Cortex of kidney (tissue), 1 donor: ENCODE results near the gene ASTN1.

Experiments
- DNase-seq: peaks from one replicate; lab custom pipeline; 2025; lab: John Stamatoyannopoulos, UW

ASTN1 gene

DNA sequence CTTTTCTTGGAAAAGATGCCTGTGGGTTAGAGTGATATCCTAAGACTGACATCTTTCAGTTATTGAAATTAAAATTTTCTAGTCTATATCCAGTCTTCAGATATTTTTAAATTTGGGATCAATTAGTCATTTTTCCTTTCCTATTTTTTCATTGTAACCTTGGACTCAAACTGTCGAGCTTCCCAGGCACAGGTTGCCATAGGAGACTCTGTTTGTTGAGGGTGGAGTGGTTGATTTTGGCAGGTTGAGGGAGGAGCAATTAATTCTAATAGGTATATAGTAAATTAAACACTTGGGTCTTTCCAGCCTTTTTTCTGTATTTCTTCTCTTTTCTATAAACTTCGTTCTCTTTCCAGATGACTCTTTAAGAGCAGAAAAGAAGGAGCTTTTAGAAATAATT, 326.8 kb downstream of the ASTN1 start:
- DNase-seq, result no peak

DNA sequence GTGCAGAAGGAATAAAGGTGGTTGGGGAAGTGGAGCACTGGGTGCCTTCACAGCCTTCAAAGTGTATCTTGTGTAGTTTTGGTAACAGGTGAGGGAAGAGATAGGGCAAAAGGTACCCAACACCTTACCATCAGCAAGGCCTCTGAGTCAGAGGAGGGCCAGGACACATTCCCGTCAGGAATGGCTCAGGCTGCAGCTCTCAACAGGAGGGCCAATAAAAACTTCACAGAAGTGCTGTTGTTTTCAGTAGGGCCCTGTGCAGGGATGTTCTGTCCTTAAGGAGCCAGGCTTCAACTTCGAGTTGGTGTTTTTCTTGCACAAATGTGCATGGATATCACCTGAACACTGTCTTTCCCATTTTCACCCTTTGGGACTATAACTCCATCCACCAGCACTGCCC, 333.4 kb downstream of the ASTN1 start:
- DNase-seq, result no peak

DNA sequence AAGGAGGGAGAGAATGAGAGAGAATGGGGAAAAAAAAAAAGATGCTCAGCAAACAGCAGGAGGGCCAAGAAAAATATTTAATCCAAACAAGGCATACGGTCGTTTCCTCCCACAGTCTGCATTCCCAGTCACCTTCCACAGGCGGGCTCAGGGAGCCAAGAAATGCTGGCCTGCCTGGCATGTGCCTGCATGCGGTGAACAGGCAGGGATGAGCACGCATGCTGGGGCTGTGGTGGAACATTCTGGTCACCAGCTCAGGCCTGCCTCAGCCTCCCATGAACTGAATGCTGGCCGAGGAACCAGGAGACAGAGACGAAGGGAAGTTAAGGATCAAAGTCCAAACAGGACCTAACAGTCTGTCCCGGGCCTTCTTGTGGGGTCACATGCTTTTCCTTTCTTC, 335.3 kb downstream of the ASTN1 start:
- no peak for DNase-seq

DNA sequence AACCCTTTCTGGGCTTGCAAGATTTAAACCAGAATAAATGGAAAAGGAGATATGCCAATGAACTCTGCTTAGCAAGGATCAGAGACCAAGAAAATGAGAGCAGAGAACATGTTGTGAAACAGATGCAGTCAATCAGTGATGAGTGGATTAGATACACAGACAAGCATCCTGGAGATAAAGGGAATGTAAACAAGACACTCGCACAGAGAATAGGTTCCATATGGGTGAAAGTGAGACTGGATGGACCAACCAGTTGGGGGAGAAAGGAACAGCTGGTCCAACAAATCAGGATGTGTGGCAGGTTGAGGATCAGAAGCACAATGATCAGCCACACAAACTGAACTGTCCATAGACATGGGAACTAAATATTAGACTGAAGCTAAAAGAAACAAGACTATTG, 338.2 kb downstream of the ASTN1 start:
- DNase-seq, result no peak

DNA sequence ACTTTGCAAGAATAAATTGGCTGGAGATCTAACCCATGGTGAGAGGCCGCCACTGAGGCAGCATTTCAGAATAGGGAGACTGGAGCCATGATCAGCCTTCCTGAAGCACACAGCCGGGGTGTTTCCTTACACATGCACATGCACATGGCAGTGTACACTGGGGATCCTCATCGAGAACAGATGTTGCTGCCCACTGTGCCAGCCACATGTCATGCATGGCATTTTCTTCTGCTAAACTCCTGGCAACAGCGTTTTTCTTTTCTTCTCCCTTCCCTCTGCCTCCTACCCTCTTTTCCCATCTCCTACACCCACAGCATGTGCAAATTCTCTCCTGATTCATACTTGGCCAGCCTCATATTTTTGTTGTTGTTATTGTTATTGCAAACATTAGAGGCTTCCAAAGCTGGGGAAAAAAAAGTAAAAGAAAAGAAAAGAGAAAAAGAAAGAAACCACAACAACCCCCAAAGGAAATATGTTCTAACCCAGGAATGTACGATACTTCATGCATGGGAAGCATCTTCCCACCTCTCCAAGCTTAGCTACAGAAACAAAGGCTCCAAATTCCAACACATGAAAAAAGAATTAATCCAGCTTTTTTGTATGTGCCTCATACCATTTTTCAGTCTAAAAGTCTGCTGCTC, 344.0 kb downstream of the ASTN1 start:
- no peak for DNase-seq

DNA sequence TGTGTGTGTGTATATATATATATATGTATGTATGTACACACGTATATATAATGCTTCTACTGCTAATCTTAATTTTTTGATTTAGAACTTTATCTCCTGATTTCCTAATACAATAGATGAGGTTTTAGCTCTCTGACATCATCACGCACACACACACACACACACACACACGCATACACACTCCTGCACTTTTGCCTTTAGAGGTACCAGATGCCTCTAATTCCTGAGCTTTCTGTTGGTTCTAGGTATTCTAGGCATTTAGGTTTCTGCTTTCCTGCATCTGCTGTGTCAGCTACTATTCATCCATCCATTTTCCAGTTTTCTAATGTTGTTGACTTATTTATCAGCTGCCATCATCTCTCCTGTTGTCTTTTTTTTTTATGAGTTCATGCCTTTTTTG, 348.3 kb downstream of the ASTN1 start:
- no peak for DNase-seq

DNA sequence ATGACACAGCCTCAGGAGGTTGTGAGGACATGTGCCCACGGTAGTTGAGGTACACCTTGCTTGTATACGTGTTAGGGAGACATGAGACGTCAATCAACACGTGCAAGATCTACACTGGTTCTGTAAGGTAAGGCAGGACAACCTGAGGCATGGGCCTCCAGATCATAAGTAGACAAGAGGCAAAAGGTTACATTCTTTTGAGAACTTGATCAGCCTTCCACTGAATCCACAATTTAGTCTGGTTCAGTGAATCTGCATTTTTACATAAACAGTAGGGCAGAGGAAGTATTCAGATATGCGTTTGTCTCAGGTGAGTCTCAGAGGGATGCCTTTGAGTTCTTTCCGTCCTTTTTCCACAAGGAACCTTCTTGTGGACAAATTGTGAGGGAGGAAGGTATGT, 348.9 kb downstream of the ASTN1 start:
- DNase-seq, result no peak

DNA sequence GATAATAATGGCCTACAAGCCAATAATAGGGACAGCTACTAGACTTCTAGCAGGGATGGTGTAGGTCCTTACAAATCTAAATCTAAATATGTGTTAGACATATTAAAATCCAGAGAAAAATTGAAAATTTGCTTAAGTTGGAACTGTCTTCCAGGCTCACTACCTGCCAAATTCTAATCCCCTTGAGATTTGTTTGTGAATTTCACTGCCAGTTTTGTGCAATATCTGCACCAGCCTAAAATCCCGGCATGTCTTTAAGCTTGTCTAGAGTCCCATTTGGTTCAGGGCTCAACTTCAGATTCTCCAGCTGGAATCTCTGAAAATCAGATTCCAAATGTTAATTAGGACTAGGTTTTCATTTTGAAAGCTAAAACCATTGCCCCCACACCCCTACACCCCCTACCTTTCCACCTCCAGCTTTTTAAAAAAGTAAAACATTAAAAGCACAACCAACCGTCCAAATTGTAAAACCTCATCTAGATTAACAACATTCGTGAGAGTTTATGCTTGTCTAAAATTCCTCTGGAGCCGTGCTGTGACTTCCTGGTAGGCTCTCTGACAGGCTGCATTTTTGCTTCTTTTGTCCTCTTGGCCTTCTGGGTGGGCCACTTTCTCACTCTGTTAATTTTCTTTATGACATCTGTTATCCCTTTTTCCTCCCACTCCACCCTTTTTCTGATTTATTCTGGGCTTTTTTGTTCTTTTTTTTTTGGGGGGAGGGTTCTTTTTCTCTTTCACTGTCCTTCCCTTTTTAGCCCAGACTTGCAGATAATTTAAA, 352.8 kb downstream of the ASTN1 start:
- DNase-seq, result no peak

DNA sequence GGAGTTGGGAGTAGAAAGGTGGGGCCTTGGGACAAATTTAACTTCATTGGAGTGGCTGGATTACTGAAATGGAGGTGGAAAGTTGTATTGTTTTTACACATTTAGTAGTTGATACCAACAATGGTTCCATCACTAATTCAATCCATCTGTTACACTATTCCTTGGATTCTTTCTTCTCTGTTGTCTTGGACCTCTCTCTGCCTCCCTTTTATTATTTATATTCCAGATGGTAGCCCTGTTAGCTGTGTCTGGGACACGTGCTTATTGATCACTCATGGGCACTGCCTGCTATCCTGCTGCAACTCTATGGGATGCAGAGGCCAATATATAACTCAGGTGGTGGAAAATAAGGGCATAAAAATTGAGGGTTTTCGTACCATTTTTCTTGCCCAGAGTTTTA, 355.2 kb downstream of the ASTN1 start:
- no peak for DNase-seq
